ENCODE data around the gene RAD54L.
"Not testable (repeated sequence)": the region's sequence is repeated elsewhere in the genome, so short reads cannot be mapped to it uniquely, and the experiment has no call there.

Gene RAD54L

GRCh38 chr1:46325285-46326076 is 77.9 kb downstream of the RAD54L start:
- not testable (repeated sequence) for DNase-seq
